MM.1S (cell line): Measurements from ENCODE around the gene TSSC4.

Source experiments
- CTCF ChIP-seq: fragments of 300-600 bp; sonication (generic); IDR thresholded peaks from 2 replicates; pipeline ENCODE4 v1.5.1; 2016; ENCODE audit warnings: antibody characterized with exemption, low read length, mixed read lengths
- EZH2 ChIP-seq: fragments of 300-600 bp; sonication (generic); optimal IDR thresholded peaks from 2 replicates; pipeline ENCODE3; 2017; ENCODE audit warnings: low read depth, mild to moderate bottlenecking, antibody characterized with exemption, low read length, mixed read lengths

GRCh38 chr11:2375341-2375853 lies 25.2 kb upstream of the TSSC4 start:
- TF ChIP-seq CTCF = no peak
- TF ChIP-seq EZH2 = no peak
